Testis (tissue), 3 donors: ENCODE data around the gene PCDHB11. TPM values are rescaled to one million over a fixed set of nuclear protein-coding genes. Genes with fewer than 3 reads are reported as not detected.
"Not testable (repeated sequence)": the region's sequence is repeated elsewhere in the genome, so short reads cannot be mapped to it uniquely, and the experiment has no call there.

ENCODE experiments used
- DNase-seq: peaks from one replicate; pipeline ENCODE4 v3.0.0-alpha.2; 2019
- H3K27ac ChIP-seq, 2 donors: fragments of 200-600 bp; sonication (generic); one replicate each; pipeline ENCODE4 v1.5.1; 2019
- H3K27me3 ChIP-seq: fragments of 200-600 bp; sonication (generic); one replicate; pipeline ENCODE4 v1.5.1; 2019
- H3K36me3 ChIP-seq: fragments of 200-600 bp; sonication (generic); one replicate; pipeline ENCODE4 v1.5.1; 2017; ENCODE audit warnings: low read depth; ENCODE audit errors: missing control alignments
- H3K4me1 ChIP-seq: fragments of 200-600 bp; sonication (generic); one replicate; pipeline ENCODE4 v1.5.1; 2019
- H3K4me3 ChIP-seq, 2 donors: fragments of 200-600 bp; sonication (generic); one replicate each; pipeline ENCODE4 v1.5.1; 2017 to 2019
- H3K9me3 ChIP-seq: fragments of 200-600 bp; sonication (generic); one replicate; pipeline ENCODE4 v1.5.1; 2017
- CTCF ChIP-seq, 3 experiments: fragments of 450-650 bp in 2 of 3; fragments of 200-600 bp in 1 of 3; sonication (generic) in 1 of 3; IDR thresholded peaks; one replicate each; pipeline ENCODE4 v1.5.1; 2016 to 2019; ENCODE audit warnings: antibody characterized with exemption in 3 of 3, mild to moderate bottlenecking in 2 of 3, moderate library complexity in 1 of 3
- POLR2A ChIP-seq: fragments of 450-650 bp; IDR thresholded peaks from one replicate; pipeline ENCODE4 v1.6.1; 2017; ENCODE audit warnings: antibody characterized with exemption, mild to moderate bottlenecking, moderate library complexity
- WGBS, 2 donors: methylation state at CpG; one replicate each; pipeline ENCODE4 v1.1.5; 2018; 5-methylcytosine and 5-hydroxymethylcytosine counted together
- intact Hi-C: fragments of 100-400 bp; cut with DNase I; formaldehyde crosslinking; loops from one replicate; pipeline ENCODE4 v1.15.1; 2023; ENCODE audit warnings: low total_unique reads
- polyA plus RNA-seq: library from polyadenylated mRNA; stranded (reverse); fragments of 350-450 nt; fragmentation: Illumina TruSeq; extraction: RNeasy Lipid Tissue Mini Kit (QIAGEN cat#74804); gene quantifications from one replicate; pipeline ENCODE4 v1.2.3, GENCODE V29; 2014; ENCODE audit warnings: low read depth, low replicate concordance; ENCODE audit not compliant: insufficient read depth
- total RNA-seq, 2 donors: library from RNA; depleted of rRNA; stranded (reverse); fragments of >200 nt; gene quantifications; one replicate each; pipeline ENCODE4 v1.2.3, GENCODE V29; 2016

PCDHB11 gene
- total and polyA plus RNA-seq, 3 donors from 2014 or later: 0.63 to 4.2 (median 4.0) TPM

GRCh38 chr5:141223112-141223783, 23.8 kb downstream of the PCDHB11 start, which contains the start of gene PCDHB14:
Gene PCDHB14 (plus strand): TSS chr5:141223343. CDS start chr5:141223506, 163 bp downstream.
- WGBS, 2 donors: 16 to 18% methylated on average over 15 of the region's 15 CpGs
- Histone ChIP-seq H3K36me3 (no peaks in the 10 kb centered on the region), H3K4me1 (no peaks in the 10 kb centered on the region), H3K27ac (no peak within 1 kb of the TSS), H3K27me3 (no peaks in the 10 kb centered on the region), H3K9me3 (no peaks in the 10 kb centered on the region), H3K4me3 (no peak within 1 kb of the TSS)
- no peak for TF ChIP-seq POLR2A
- TF ChIP-seq CTCF (IDR thresholded peaks at IDR 0.05): peak in 2 of 3 experiments; percentile 9 to 14
- intact Hi-C loops: no loop called here
- DNase-seq: no peak

DNA sequence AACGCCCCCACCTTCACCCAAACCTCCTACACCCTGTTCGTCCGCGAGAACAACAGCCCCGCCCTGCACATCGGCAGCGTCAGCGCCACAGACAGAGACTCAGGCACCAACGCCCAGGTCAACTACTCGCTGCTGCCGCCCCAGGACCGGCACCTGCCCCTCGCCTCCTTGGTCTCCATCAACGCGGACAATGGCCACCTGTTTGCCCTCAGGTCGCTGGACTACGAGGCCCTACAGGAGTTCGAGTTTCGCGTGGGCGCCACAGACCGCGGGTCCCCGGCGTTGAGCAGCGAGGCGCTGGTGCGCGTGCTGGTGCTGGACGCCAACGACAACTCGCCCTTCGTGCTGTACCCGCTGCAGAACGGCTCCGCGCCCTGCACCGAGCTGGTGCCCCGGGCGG, 25.4 kb downstream of the PCDHB11 start:
- intact Hi-C loops, H3K36me3 ChIP-seq, DNase-seq, H3K4me1 ChIP-seq, H3K27ac ChIP-seq, H3K4me3 ChIP-seq, H3K27me3 ChIP-seq, H3K9me3 ChIP-seq: not testable (repeated sequence)
- WGBS, 2 donors: 2 to 17% methylated on average over 5 to 11 of the region's 40 CpGs

GRCh38 chr5:141225421-141225820, 26.0 kb downstream of the PCDHB11 start:
- H3K4me1 ChIP-seq, H3K27ac ChIP-seq, DNase-seq, H3K27me3 ChIP-seq, intact Hi-C loops, H3K36me3 ChIP-seq, H3K4me3 ChIP-seq, H3K9me3 ChIP-seq: not testable (repeated sequence)
- WGBS, 2 donors: 21 to 24% methylated on average over 11 to 22 of the region's 30 CpGs

- Histone ChIP-seq H3K27ac (no peak overlapping the region), H3K36me3 (no peaks in the 10 kb centered on the region), H3K27me3 (no peaks in the 10 kb centered on the region), H3K9me3 (no peaks in the 10 kb centered on the region), H3K4me1 (no peaks in the 10 kb centered on the region), H3K4me3 (peak overlapping the region; percentile 14 to 32)
- peak; percentile 70 for DNase-seq
- intact Hi-C loops: no loop called here
- WGBS, 2 donors: 3 to 4% methylated on average over 15 of the region's 15 CpGs
- TF ChIP-seq POLR2A (no peak), CTCF (IDR thresholded peaks at IDR 0.05) (peak; percentile 38 to 65 (median 56))
Measured at GRCh38 chr5:141234109-141234667, 34.8 kb downstream of the PCDHB11 start.

GRCh38 chr5:141235922-141236321, 36.5 kb downstream of the PCDHB11 start:
- H3K9me3 ChIP-seq, intact Hi-C loops, H3K36me3 ChIP-seq, DNase-seq, H3K27me3 ChIP-seq, H3K27ac ChIP-seq, H3K4me1 ChIP-seq, H3K4me3 ChIP-seq: not testable (repeated sequence)
- WGBS, 2 donors: 14 to 20% methylated on average over 20 to 31 of the region's 40 CpGs

- Histone ChIP-seq H3K27me3 (no peaks in the 10 kb centered on the region), H3K9me3 (no peaks in the 10 kb centered on the region), H3K36me3 (no peaks in the 10 kb centered on the region), H3K4me3 (no peak overlapping the region), H3K4me1 (no peaks in the 10 kb centered on the region), H3K27ac (no peak overlapping the region)
- intact Hi-C loops: no loop called here
- 9 to 14% methylated on average over 26 to 32 of the region's 32 CpGs for WGBS, 2 donors
- TF ChIP-seq POLR2A: no peak
- TF ChIP-seq CTCF (IDR thresholded peaks at IDR 0.05): no peak
- DNase-seq: no peak
Measured at GRCh38 chr5:141236516-141237313, 37.3 kb downstream of the PCDHB11 start.
